Effector CD4-positive, alpha-beta T cell (primary cell): ENCODE results near the gene TENM4.

ENCODE experiments used
- DNase-seq: peaks from one replicate; pipeline ENCODE4 v3.0.0-alpha.2; 2020

Gene TENM4

DNA sequence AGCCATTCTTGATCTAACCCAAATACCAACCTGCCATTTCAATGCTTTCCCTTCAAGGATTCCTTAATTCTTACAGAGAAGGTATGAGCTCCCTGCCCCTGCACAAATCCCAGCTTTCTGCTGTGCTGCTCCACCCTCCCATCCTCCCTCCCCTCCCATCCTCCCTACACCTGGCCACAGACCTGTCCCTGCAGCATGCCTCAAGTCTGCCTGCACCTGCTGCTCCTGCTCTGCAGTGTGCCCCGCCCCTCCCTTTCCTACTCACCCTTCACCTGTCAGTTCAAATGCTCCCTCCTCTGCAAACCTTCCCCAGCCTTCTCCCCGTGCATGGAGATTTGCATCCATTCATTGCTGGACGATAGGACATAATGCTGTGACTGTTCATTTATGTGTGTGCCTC lies 726.3 kb downstream of the TENM4 start:
- no peak for DNase-seq

DNA sequence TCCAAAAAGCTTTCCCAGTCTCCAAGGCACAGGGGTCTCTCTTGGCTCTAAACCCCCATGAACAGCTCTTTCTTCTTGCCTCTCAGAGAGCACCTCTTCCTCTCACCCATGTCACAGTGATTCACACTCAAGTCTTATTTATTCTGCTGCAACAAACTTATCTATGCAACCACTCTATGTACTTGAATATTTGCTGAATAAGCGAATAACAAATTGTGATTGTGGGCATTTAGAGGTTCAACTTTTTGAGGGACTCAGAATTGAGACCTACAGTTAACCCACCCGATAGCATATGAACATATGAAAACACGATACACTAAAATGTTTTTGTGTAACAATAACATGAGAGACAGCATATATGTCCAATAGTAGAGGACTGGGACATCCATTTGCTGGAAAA lies 729.1 kb downstream of the TENM4 start:
- no peak for DNase-seq

DNA sequence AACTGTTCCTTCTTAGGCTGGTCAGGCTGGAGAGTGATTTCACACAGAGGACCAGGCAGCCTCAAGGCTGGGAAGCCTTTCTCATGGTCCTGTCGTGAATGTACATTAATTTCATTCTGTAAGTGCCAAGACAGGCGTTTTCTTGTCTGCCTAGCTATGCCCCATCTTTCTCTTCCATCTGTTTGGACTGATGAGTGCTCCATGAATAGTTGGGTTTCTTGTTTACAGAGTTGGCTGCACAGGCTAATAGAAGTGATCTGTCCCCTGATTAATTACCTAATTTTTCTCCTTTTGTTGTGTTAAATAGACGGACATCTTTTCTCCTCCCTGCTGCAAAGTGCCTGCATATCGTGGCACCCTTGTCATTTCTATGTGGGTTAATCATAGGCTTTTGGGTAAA lies 730.4 kb downstream of the TENM4 start:
- DNase-seq = no peak

DNA sequence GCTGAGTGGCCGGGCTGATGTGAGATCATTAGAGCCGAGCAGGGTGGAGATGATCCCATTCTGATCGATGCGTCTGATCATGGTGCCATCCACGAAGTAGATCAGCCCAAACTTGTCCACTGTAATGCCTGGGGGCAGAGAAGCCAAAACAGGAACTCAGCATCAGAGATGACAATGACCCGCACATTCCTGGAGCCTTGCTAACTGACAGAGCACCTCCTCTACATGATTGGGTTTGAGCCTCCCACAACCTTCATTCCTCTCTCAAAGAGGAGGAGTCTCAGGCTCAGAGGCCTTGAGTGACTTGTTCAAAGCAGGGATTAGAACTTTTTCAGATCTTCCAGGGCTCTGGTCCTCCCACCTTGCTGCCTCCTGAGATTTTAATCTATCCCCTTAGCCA lies 732.4 kb downstream of the TENM4 start:
- DNase-seq = no peak

DNA sequence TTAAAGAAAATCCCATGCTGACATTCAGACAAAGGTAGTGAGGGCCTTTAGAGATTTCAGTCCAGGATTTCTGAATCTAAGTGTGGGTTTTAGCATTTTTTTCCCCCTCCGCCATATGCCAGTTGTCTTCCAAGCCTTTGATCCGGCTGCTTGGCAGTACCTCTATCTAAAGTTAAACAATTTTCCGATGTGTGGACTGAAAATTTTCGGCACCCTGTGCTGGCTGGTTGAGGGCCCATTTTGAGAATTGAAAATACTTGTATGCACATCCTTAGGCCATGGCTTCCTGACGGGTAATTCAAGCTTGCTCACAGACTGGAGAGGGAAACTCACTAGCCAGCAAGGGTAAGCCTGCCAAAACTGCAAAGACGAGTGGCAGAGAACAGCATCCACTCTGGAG lies 734.3 kb downstream of the TENM4 start:
- no peak for DNase-seq

DNA sequence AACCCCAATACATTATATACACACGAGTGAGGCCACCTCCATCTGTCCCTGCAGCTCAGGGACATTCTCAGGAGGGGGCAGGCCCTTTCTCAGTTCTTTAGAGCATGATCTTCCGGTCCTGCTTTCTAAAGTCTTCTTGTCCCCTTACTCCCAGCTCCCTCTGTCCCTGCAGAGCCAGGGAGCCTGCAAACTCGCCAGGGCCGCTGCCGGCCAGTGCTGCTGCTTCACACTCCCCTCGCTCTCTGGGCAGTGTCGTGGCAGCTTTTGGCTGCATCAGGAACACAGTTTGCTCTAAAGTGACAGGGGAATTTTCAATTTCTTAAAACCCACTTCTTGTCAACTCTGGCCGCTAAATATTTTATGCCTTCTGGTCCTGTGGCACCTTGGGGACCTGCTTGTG lies 736.0 kb downstream of the TENM4 start:
- no peak for DNase-seq

DNA sequence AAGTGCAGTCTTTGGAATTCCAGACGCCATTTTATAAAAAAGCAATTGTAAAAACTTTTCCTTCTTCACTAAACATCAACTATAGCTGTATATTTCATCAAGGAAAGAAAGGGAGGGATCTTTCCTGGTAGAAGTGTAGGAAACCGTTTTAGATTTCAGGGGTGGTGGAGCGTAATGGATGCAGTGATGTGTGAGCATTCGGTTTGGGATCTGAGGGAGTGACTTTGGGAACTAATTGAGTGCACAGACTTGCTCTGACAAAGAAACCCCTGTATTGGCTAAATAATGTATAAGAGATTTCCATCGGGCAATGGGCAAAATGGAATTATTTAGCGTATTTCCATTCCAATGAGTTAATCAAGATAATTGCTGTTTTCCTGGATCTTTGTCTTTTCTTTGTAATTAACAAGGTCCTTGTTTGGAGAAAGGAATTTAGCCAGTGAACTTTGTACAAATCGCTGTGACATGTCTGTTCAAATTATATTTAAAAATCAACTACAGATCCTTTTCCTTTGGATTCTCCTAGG lies 741.2 kb downstream of the TENM4 start:
- DNase-seq = no peak

DNA sequence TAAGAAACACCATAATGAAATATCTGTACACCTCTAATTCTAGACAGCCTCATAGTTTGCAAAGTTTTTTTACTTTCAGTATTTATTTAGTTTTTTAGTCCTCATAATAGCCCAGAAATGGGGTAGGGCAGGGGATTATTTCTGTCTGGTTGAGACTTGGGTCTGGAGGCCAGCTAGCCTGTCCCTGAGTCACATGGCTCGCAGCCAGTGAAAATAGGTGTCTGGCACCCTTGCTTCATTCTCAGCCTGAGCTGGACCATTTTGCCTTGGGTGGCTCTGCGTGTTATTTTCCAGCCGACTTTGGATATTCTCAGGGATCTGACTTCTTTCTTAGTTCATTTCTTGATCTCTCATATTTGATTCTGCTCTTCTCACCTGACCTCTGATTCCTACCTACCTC lies 742.2 kb downstream of the TENM4 start:
- DNase-seq = no peak

DNA sequence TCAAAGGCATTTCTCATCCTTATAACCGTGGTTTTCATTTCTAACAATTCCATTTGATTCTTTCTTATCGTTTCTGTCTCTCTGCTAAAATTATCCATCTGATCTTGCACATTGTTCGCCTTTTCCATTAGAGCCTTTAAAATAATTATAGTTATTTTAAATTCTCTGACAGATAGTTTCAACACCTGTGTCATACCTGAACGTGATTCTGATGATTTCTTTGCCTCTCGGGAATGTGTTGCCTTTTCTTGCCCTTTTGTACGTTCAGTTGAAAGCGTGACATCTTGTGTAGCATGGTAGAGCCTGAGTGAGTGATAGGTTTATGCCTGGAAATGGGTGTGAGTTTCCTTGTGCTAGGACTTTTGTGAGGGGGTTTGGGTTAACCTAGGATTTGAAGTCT lies 744.7 kb downstream of the TENM4 start:
- no peak for DNase-seq

DNA sequence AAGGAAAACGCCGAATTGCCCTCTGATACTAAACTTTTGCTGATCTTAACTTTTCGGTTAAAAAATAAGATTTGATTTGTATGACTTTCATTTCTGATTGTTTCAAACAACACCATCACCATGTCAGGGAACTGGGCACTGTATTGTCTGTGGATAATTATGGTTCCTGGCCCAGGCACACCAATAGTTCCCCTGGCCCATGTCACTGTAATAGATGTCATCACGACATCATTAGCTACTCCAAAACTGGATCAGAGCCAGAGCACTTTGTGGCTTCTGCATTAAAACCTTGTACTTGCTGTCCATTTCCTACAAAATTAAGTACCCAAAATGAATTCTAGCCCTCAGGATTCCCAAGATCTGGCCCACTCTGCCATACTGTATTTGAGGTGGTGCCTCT lies 746.7 kb downstream of the TENM4 start:
- no peak for DNase-seq

DNA sequence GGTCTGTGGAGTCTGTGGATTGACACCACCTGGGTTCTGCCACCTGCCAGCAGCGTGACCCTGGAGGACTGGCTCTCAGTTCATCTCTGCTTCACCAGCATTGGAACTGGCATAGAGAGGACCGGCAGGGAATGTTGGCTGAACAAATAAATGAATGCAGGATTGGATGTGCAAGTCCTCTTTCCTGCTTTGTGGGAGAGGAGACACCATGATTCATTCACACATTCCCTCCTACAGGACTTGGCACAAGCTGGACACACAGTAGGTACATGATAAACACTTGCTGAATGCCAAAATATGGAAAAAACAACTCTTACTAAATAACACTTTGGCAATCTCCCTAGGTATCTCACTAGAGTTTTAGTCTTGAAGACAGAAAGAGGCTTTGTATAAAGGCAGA lies 749.6 kb downstream of the TENM4 start:
- DNase-seq = no peak

DNA sequence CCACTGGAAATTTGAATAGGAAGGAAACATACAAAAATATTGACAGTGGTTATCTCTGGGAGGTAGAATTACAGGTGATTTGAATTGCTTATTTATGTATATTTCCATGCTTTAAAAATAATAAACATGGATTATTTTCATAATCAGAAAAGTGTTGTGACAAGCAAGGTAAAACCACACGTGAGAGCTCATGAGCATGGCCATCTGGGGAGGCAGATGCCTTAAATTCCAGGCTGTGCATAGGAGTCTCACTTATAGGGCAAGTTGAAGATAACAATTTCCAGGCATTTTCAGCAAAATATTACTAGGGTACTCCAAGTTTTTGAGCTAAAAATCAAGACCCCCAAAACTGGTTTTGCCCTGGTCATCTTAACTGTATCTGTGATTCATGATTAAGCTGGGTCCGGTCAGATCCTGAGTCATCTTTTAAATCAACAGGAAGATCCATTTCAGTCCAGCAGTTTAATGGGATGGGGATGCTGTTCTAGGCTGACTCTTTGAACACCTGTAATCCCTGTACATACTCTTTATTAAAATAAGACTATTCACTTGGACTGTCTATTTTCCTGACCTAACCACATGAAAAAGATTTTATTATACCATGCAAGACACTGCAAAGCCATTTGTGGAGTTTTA lies 750.4 kb downstream of the TENM4 start:
- no peak for DNase-seq

DNA sequence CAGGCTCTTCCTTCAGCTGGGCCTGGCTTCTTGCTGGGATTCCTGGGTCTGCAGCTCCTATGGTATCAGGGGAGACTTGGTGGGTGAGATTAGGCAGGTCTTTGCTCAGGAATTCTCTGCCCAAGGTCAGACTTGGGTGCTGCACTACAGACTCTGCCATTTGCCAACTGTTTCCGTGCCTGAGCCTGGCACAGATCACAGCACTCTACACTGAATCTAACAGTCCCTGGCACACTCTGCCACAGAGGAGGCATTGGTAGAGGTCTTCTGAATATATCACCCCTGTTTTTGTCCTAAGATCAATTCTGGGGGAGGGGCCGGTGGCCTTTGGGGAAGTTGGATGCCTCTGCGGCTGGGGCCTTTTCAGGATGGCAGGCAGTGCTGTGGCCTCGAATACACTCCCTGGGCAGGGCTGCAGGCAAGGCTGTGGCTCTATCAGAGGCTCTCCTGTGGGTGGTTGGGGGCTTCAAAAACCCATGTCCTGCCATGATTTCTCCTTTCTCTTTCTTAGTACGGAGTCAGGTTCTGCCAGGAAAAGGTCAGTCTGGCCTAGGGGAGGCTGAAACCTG lies 751.2 kb downstream of the TENM4 start:
- no peak for DNase-seq

DNA sequence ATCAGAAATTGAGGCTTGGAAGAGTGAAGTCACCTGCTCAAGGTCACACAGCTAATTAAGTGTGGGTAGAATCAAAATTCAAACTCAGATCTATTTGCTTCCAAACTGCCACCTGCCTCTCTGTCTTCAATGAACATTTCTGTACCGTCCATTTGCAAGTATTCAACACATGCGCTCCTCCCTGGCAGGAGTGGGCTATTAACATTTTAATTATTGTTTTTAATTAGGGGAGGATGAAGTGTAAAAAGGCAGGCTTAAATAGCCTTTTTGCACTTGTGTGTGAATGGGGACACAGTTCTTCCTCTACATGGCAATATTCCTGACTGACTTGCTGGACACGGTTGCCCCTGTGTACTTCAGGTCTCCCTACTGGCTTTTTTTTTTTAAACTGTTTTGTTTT lies 751.7 kb downstream of the TENM4 start:
- no peak for DNase-seq

DNA sequence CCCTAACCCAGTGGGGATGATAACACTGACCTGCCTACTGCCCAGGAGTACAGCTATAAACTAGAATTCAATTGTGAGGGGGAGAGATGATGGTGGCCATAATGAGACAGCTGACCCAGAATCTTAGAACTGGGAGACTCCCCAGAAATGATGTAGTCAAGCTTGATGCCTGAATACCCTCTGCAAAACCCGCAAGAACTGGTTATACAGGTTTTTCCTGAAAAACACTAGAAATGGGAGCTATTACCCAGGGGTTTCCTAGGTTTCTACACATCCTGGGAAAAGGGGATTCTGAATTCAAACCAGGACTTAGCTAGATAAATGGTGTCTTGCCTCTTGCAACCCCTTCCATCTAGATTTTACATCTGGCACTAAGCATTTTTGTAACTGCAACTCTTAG lies 752.4 kb downstream of the TENM4 start:
- no peak for DNase-seq

DNA sequence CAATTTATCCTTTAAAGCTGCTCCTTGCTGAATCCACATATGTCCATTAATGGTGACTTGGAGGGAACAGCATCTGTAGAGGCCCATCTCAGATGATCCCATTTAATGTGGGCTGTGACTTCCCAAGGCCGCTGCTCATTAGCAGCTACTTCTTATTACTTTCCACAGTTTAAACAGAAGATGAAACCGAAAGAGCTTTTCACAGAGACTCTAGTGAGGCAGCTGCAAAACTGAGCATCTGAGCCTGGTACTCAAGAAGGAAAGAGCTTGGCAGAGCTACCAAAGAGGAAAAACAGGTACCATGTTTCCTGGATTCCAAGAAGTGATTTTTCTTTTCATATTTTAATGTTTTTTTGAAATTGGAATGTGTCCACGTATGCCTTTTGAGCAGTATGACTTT lies 755.7 kb downstream of the TENM4 start:
- DNase-seq = no peak

DNA sequence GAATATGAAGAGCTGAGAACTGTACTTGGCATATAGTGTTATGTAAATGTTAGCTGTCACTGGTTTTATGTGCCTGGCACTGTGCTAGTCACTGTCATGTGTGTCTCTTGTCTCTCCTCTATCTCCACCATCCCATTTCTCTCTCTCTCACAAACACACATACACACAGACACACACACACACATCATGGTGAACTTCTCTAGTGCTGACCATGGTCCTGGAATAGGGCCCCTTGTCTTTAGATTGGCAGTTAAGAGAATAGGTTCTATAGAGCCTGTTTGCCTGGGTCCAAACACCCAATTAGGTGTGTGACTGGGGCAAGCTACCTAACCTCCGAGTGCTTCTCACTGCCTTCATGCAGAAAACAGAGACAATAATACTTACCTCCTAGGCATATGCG lies 756.5 kb downstream of the TENM4 start:
- DNase-seq = no peak

DNA sequence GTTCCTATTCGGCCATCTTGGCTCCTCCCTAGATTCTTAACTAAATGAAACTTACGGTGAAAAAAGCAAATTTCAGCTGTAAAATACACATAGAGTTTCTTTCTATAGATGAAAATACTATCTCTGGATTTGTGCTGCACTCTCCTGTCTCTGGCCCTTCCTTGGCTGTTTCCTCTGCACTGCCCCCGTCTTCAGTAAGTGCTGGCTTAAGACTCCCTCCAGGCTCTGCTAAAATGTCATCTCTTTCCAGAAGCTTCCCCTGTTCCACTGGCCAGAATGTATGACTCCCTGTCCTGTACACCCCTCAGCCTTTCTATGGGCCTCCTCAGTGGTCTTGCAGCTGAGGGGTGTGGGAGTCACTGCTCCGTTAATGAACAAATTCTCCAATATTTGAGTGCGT lies 757.1 kb downstream of the TENM4 start:
- no peak for DNase-seq

DNA sequence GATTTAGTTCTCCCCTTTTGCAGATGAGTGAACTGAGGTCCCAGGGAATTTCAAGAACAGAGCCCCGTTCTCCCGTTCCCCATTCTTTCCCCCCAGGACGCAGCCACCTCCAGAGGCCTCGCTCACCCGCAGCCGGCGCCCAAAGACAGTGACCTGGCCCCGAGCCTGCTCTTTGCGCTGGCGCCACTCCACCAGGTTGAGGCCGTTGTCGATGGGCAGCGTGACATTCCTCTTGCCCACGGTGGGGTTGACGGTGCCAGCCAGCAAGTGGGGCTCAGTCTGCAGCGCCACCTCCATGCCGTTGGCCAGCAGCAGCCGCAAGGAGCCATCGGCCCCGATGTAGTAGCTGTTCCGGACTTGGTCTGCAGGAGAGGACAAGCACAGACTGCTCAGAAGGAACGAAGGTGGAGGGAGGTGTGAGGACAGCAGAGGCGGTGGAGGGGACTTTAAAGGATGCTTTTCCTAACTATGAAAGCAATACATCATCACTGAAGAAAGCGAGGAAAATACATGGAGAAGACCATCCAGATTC lies 764.7 kb downstream of the TENM4 start:
- no peak for DNase-seq

DNA sequence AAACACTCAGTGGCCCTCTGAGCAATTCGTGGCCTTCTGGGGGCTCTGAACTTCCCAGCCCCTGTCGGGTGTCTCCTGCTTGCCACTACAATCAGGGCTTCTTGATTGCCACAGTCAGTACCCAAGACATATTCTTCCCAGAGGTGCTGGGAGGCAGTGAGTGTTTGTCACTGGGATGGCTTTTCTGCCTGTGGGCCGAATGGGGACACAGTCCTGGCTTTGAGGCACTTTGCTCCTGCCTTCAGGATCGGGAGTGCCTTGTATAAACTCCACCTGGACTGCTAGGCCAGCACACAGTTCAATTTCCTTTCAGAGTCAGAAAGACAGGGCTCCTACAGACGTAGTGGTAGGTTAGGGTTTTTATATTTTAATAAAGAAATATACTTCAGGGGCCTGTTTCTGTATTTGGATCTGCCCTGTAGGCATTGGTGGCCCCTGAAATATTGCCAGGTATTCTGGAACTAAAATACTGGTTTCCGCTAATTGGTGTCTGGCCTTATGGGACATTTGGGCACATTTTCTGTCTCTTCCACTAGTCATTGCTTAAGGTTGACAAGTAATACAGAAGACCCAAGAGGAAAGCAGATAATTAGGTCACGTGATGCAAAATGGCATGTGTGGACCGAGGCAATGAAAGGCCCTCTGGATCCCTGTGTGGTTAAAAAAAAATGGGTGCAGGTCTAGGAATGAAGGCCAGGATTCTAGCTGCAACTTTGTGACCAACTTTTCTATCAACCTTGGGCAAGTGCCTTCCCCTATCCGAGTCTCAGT lies 767.8 kb downstream of the TENM4 start:
- no peak for DNase-seq

DNA sequence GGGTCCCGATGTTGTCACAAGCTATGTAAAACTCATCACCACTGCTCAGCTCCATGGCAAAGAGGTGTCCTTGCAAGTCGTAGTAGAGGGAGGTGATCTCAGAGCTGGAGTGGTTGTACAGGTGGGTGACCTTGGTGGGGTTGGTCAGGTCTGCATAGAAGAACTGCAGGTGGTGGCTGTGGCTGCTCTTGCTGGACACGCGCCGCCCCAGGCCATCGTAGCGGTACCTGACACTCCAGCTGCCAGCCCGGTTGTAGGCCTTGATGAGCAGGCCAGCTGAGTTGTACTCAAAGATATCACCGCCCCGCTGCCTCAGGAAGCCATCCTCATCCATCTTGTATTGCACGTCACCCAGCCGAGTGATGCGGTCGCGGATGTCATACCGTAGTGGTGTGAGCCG lies 771.6 kb downstream of the TENM4 start:
- DNase-seq = no peak

DNA sequence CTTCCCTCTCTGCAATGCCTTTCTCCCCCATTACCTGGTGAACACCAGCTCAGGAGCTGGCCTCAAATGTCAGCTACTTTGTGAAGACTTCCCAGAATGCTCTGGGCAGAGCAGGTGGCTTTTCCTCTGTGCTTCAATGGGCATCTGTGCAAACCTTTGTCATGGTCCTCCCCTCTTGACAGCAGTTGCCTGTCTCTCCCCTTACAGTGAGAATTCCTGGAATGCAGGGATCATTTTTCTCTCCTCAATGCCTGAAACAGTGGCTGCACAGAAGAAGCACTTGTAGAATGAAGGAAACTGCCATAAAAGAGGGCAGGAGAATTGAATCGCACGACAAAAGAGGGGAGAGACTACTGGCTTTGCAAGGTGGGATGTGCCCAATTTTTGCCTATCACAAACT lies 773.4 kb downstream of the TENM4 start:
- no peak for DNase-seq

DNA sequence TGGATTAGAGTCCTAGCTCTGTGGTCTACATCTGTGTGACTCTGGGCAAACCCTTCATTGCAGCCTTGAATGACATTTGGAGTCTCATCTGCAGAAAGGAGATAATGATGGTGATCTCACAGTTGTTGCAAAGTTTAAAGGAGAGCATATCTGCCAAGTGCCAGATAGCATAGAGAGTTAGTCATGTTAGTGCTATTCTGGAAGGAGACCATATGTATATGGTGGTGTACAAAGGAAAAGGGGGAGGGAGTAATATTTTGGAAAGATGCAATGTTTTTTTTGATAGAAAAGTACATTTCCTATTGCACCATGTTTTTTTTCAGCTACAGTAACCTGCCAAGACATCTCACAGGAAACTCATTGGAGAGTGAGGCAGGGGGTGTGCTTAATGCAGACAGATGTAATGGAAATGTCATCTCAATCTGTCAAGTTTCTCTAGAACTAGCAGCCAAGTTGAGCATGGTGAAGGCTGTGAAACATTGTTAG lies 774.1 kb downstream of the TENM4 start:
- DNase-seq = no peak

DNA sequence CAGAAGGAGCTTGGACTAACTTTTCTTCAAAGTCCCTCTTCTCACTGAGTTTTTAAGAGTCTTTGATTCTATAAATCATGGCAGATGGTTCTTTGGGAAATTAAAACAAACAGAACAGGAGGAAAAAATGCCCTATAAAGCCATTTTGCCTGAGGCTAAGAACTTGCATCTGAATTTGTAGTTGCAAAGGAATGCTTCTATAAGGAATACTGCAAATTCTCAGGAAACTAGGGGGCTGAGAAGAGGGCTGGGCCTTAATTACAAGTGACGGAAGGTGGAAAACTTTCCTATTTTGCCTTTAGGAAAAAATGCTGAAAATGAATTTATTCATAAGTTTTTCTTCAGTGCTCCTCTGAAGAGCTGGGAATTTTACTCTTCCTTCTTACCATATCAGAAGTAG lies 776.2 kb downstream of the TENM4 start:
- DNase-seq = no peak
